K562 (cell line): Measurements from ENCODE around the gene ACTR3. TPM values are rescaled to one million over a fixed set of nuclear protein-coding genes. Genes with fewer than 3 reads are reported as not detected.

ENCODE experiments used
- ATAC-seq: fragments of 200-7000 bp; cut with Tn5 transposase; 3 replicates; pipeline ENCODE4 v1.9.1; 2020; ENCODE audit warnings: moderate library complexity
- BruUV-seq: library from RNA; stranded (reverse); fragments of 400-500 nt; replicated peaks from 2 replicates; lab custom pipeline; 2021; lab: Mats Ljungman, UMichigan
- CTCF ChIA-PET: fragments of 300-600 bp; formaldehyde crosslinking; extraction: SDS; loops from one replicate; lab custom pipeline; 2021; ENCODE audit warnings: low intra/inter-chr PET ratio; lab: Yijun Ruan, JAX
- POLR2A ChIA-PET: fragments of 300-600, 350-650 bp; sonication (Branson Sonifier 250); formaldehyde crosslinking; extraction: SDS; loops from one replicate; lab custom pipeline; 2021; ENCODE audit warnings: antibody characterized with exemption, inconsistent platforms; lab: Yijun Ruan, JAX
- DNase-seq, 4 experiments: peaks; one replicate each; pipeline versions ENCODE4 v3.0.0 to v3.0.0-alpha.2; 2011 to 2018; ENCODE audit warnings: low spot score in 3 of 4, mixed read lengths in 3 of 4; ENCODE audit errors: extremely low read depth in 1 of 4
- FAIRE-seq: peaks from 2 replicates; lab custom pipeline; 2011; peaks lifted over from hg19 to GRCh38; lab: Jason Lieb, UNC
- H2AFZ ChIP-seq: 2 replicates; pipeline ENCODE4 v1.6.0; 2011; ENCODE audit warnings: low read depth, low read length, control low read depth, inconsistent platforms
- H3K27ac ChIP-seq: fragments of 200-600 bp; 3 replicates; pipeline ENCODE4 v1.8.0; 2011; ENCODE audit warnings: low read depth, mild to moderate bottlenecking, control low read depth, inconsistent platforms, low read length, moderate library complexity, mixed read lengths; ENCODE audit errors: extremely low read depth
- H3K27me3 ChIP-seq, 2 experiments: fragments of 300-600 bp in 1 of 2; 2 replicates in 1 of 2; 3 replicates in 1 of 2; pipeline versions ENCODE4 v1.6.0 to v1.8.0; 2011; ENCODE audit warnings: inconsistent platforms in 2 of 2, low read length in 2 of 2, mild to moderate bottlenecking in 1 of 2, mixed read lengths in 1 of 2, moderate library complexity in 1 of 2; ENCODE audit not compliant: control insufficient read depth in 2 of 2, insufficient read depth in 2 of 2
- H3K36me3 ChIP-seq: fragments of 300-600 bp; 3 replicates; pipeline ENCODE4 v1.8.0; 2011; ENCODE audit warnings: mild to moderate bottlenecking, low read length, inconsistent platforms; ENCODE audit not compliant: control insufficient read depth, insufficient read depth
- H3K4me1 ChIP-seq, 2 experiments: fragments of 200-600 bp in 1 of 2; replicated peaks in 1 of 2; 2 replicates in 1 of 2; 3 replicates in 1 of 2; pipeline versions ENCODE4 v1.5.1 to v1.8.0; 2011; ENCODE audit warnings: inconsistent platforms in 2 of 2, low read length in 2 of 2, mild to moderate bottlenecking in 1 of 2, mixed read lengths in 1 of 2, moderate library complexity in 1 of 2; ENCODE audit not compliant: control insufficient read depth in 2 of 2, insufficient read depth in 2 of 2
- H3K4me2 ChIP-seq: 2 replicates; pipeline ENCODE4 v1.6.1; 2011; ENCODE audit warnings: low read length, control low read depth, inconsistent platforms, mixed read lengths; ENCODE audit not compliant: insufficient read depth
- H3K4me3 ChIP-seq: fragments of 200-600 bp; sonication (generic), shearing (Covaris generic); 2 replicates; pipeline ENCODE4 v1.5.1; 2016; ENCODE audit warnings: control low read depth, inconsistent platforms
- H3K79me2 ChIP-seq: fragments of 200-600 bp; 3 replicates; pipeline ENCODE4 v1.8.0; 2011; ENCODE audit warnings: low read length, inconsistent platforms; ENCODE audit not compliant: control insufficient read depth, insufficient read depth
- H3K9ac ChIP-seq, 2 experiments: 2 replicates each; pipeline versions ENCODE4 v1.6.0 to v1.6.1; 2011; ENCODE audit warnings: low read depth in 2 of 2, low read length in 2 of 2, control low read depth in 1 of 2, inconsistent platforms in 1 of 2, mild to moderate bottlenecking in 1 of 2, mixed read lengths in 1 of 2; ENCODE audit not compliant: insufficient read depth in 1 of 2
- H3K9me1 ChIP-seq: one replicate; pipeline ENCODE4 v1.6.0; 2011; ENCODE audit warnings: inconsistent platforms, mild to moderate bottlenecking, low read length, moderate library complexity; ENCODE audit not compliant: control insufficient read depth, insufficient read depth
- H3K9me3 ChIP-seq: replicated peaks from 2 replicates; pipeline ENCODE4 v1.5.1; 2011; ENCODE audit warnings: low read depth, low read length, inconsistent platforms; ENCODE audit not compliant: control insufficient read depth, insufficient read depth
- H4K20me1 ChIP-seq: replicated peaks from 2 replicates; pipeline ENCODE4 v1.6.1; 2011; ENCODE audit warnings: low read length, inconsistent platforms, mixed read lengths; ENCODE audit not compliant: control insufficient read depth, insufficient read depth
- CHD4 ChIP-seq: fragments of 200-600 bp; sonication (generic); IDR thresholded peaks from 3 replicates; pipeline ENCODE4 v1.6.1; 2012; ENCODE audit warnings: low read depth, mild to moderate bottlenecking, mixed read lengths, low read length, inconsistent platforms; ENCODE audit not compliant: insufficient read depth, insufficient replicate concordance, poor library complexity, severe bottlenecking
- DEAF1 ChIP-seq: fragments of 450-650 bp; formaldehyde crosslinking; IDR thresholded peaks from 2 replicates; pipeline ENCODE4 v1.4.0; 2020; ENCODE audit warnings: mild to moderate bottlenecking, moderate library complexity
- ZNF140 ChIP-seq: fragments of 250-450 bp; sonication (Bioruptor Pico); IDR thresholded peaks from 2 replicates; pipeline ENCODE4 v1.8.0; 2021; ENCODE audit warnings: moderate library complexity, mild to moderate bottlenecking, inconsistent platforms
- ZNF589 ChIP-seq: fragments of 200-800 bp; sonication (Bioruptor generic); IDR thresholded peaks from 2 replicates; pipeline ENCODE4 v1.6.1; 2016; ENCODE audit warnings: low read depth, missing genetic modification characterization, missing compliant biosample characterization
- ZNF77 ChIP-seq: fragments of 250-450 bp; sonication (Bioruptor Pico); IDR thresholded peaks from 2 replicates; pipeline ENCODE4 v1.5.0; 2020
- in situ Hi-C: fragments of 300-500 bp; cut with MboI; formaldehyde crosslinking; loops from 4 replicates; pipeline ENCODE4 v1.15.0; 2018; ENCODE audit warnings: inconsistent platforms, mixed read lengths
- intact Hi-C: fragments of 100-400 bp; cut with micrococcal nuclease; formaldehyde crosslinking; loops from 2 replicates; pipeline ENCODE4 v1.14.2; 2022
- polyA plus RNA-seq, 8 experiments: library from polyadenylated mRNA; depleted of rRNA in 4 of 8; stranded (reverse) in 5 of 8; unstranded in 3 of 8; fragments of >200 nt; fragmentation: Nextera tagmentation in 2 of 8; fragmentation: Illumina TruSeq in 1 of 8; extraction: Ambion mirVana in 2 of 8; extraction: Trizol in 1 of 8; gene quantifications; 2 replicates each; pipeline versions ENCODE4 v1.2.1 to v1.2.3, GENCODE V29; 2011 to 2014; ENCODE audit warnings: inconsistent platforms in 1 of 8, missing spikeins in 1 of 8
- total RNA-seq, 7 experiments: library from RNA; depleted of rRNA in 6 of 7; stranded (reverse); fragments of >200 nt in 6 of 7; fragmentation: Illumina TruSeq in 2 of 7; extraction: Trizol in 2 of 7; gene quantifications; 2 replicates each; pipeline versions ENCODE4 v1.2.1 to v1.2.3, GENCODE V29; 2011 to 2021; ENCODE audit warnings: low replicate concordance in 1 of 7
- TF ChIP-seq, protein P1 (sequence below): IDR thresholded peaks from 2 replicates; pipeline ENCODE4 v1.6.1; 2016; ENCODE audit warnings: missing genetic modification characterization, missing compliant biosample characterization

The ACTR3 gene
- total and polyA plus RNA-seq, 9 of the 15 experiments (the other 6 are each of a cell fraction or from before 2014, with no cell fraction given), result 49.0 to 354 (median 249) TPM

- DNase-seq (no peak), FAIRE-seq (no peak), ATAC-seq (no peak)
- H3K9me3 ChIP-seq, result no peaks in the 10 kb centered on the region
- intact Hi-C loops, result no loop called here
- H3K4me1 ChIP-seq, result peaks cover 19 to 29% of the 10 kb centered on the region in 2 experiments; a peak in 4 of 5 replicates
- peaks cover 42% of the 10 kb centered on the region; the same call in 2 of the 3 replicates for H3K36me3 ChIP-seq
- H3K79me2 ChIP-seq, result peaks cover 100% of the 10 kb centered on the region
- no peak for TF ChIP-seq CHD4
- no peak for TF ChIP-seq ZNF77 (CRISPR knock-in tag)
- no peak for TF ChIP-seq ZNF140 (CRISPR knock-in tag)
- TF ChIP-seq ZNF589, result no peak
- H3K9me1 ChIP-seq, result peaks cover 5% of the 10 kb centered on the region
- H2AFZ ChIP-seq, result no peak overlapping the region
- POLR2A ChIA-PET, result interaction anchor here (1.8 to 6.4 kb wide), 2 partner anchors 9 to 49 kb away, joined by 5 to 39 read pairs; no protein-coding TSS in a partner anchor
- CTCF ChIA-PET, result no interaction called here
- peak overlapping the region; percentile 53; the same call in 1 of the 2 replicates for H3K4me2 ChIP-seq
- H3K27ac ChIP-seq, result peak overlapping the region; percentile 35; the same call in 1 of the 3 replicates
- in situ Hi-C loops, result no loop called here
- BruUV-seq, result no TSS peak
- no peak overlapping the region for H3K4me3 ChIP-seq
- H3K27me3 ChIP-seq, result no peaks in the 10 kb centered on the region
- peaks cover 29% of the 10 kb centered on the region for H4K20me1 ChIP-seq
- peak overlapping the region in 1 of 2 experiments; percentile 53; a peak in 2 of 4 replicates for H3K9ac ChIP-seq
These were observed 8.2 kb downstream of the ACTR3 start for GRCh38 chr2:113898081-113898480.

DNA sequence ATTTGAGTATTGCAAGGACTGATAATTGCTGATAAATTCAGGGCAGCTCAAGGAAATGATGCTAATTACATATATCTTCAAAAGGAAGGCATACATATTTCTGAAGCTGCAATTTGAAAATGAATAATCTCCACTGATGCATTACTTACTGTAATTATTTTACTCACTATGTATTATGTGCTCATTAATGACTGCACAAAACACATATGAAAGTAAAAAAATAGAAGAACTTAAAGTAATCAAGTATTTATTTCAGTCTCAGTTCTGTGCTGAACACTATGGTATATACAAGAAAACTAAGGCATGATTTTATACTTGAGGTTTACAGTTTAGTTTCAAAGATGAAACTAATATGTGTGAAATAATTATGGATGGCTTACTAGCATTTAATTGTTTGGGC lies 9.3 kb downstream of the ACTR3 start:
- no peak for DNase-seq
- Histone ChIP-seq H3K9ac (no peak overlapping the region), H3K27ac (no peak overlapping the region), H3K27me3 (no peaks in the 10 kb centered on the region), H3K4me2 (no peak overlapping the region), H3K4me1 (peaks cover 16 to 29% of the 10 kb centered on the region in 2 experiments; a peak in 4 of 5 replicates), H3K4me3 (no peak overlapping the region), H3K9me1 (peaks cover 5% of the 10 kb centered on the region), H4K20me1 (peaks cover 29% of the 10 kb centered on the region), H3K79me2 (peaks cover 100% of the 10 kb centered on the region), H2AFZ (no peak overlapping the region), H3K36me3 (peaks cover 44% of the 10 kb centered on the region; the same call in 2 of the 3 replicates), H3K9me3 (no peaks in the 10 kb centered on the region)
- ATAC-seq, result no peak
- intact Hi-C loops, result no loop called here
- ChIA-PET POLR2A (interaction anchor here (0.8 to 1.2 kb wide), 5 partner anchors 8 to 33 kb away, joined by 3 to 4 read pairs (median 4); no protein-coding TSS in a partner anchor), CTCF (no interaction called here)
- in situ Hi-C loops, result no loop called here
- TSS peak; percentile 0 for BruUV-seq
- TF ChIP-seq, protein P1, sequence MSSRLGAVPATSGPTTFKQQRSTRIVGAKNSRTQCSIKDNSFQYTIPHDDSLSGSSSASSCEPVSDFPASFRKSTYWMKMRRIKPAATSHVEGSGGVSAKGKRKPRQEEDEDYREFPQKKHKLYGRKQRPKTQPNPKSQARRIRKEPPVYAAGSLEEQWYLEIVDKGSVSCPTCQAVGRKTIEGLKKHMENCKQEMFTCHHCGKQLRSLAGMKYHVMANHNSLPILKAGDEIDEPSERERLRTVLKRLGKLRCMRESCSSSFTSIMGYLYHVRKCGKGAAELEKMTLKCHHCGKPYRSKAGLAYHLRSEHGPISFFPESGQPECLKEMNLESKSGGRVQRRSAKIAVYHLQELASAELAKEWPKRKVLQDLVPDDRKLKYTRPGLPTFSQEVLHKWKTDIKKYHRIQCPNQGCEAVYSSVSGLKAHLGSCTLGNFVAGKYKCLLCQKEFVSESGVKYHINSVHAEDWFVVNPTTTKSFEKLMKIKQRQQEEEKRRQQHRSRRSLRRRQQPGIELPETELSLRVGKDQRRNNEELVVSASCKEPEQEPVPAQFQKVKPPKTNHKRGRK (tag), result no peak
- TF ChIP-seq DEAF1 (CRISPR knock-in tag), result no peak
- no peak for FAIRE-seq
